ENCODE measurements around the gene PPM1H. TPM values are rescaled to one million over a fixed set of nuclear protein-coding genes. Genes with fewer than 3 reads are reported as not detected.

PPM1H gene
- total RNA-seq, 1 experiment from 2014 or later = 0.04 TPM

- Histone ChIP-seq H3K4me1 (ENCODE audit: insufficient read depth, low read length, poor library complexity, severe bottlenecking) (no peaks in the 10 kb centered on the region), H3K36me3 (ENCODE audit: insufficient read depth, low read length, poor library complexity, severe bottlenecking) (no peaks in the 10 kb centered on the region), H3K27me3 (replicated peaks; ENCODE audit: insufficient read depth, low read depth, low read length, poor library complexity) (no peaks in the 10 kb centered on the region), H3K4me3 (ENCODE audit: low read depth, low read length, poor library complexity, severe bottlenecking) (no peak overlapping the region), H3K9me3 (ENCODE audit: low read depth, low read length, poor library complexity, severe bottlenecking) (no peaks in the 10 kb centered on the region), H3K27ac (ENCODE audit: low read depth, low read length, poor library complexity, severe bottlenecking) (no peak overlapping the region)
- intact Hi-C loops (cut with micrococcal nuclease; ENCODE audit: unreplicated experiment) = no loop called here
- DNase-seq (ENCODE audit: low spot score) = no peak
- ChIA-PET POLR2A (ENCODE audit: low non-redundant PET) (no interaction called here), CTCF (interaction anchor here (0.5 kb wide), 1 partner anchor 76 kb away, joined by 7 read pairs; no protein-coding TSS in a partner anchor)
- BruUV-seq (replicated peaks) = no TSS peak
- TF ChIP-seq CTCF (conservative IDR thresholded peaks at IDR 0.05; ENCODE audit: low read depth, low read length) = no peak
- TF ChIP-seq EZH2 (IDR thresholded peaks at IDR 0.05; ENCODE audit: borderline replicate concordance, low read depth, low read length, poor library complexity, severe bottlenecking) = no peak
Observed at GRCh38 chr12:62808166-62808879, 126.6 kb downstream of the PPM1H start.

GRCh38 chr12:62806893-62807292, 128.1 kb downstream of the PPM1H start:
- no peak for TF ChIP-seq EZH2 (IDR thresholded peaks at IDR 0.05; ENCODE audit: borderline replicate concordance, low read depth, low read length, poor library complexity, severe bottlenecking)
- no peak for TF ChIP-seq CTCF (conservative IDR thresholded peaks at IDR 0.05; ENCODE audit: low read depth, low read length)
- Histone ChIP-seq H3K27ac (ENCODE audit: low read depth, low read length, poor library complexity, severe bottlenecking) (no peak overlapping the region), H3K4me3 (ENCODE audit: low read depth, low read length, poor library complexity, severe bottlenecking) (no peak overlapping the region), H3K27me3 (replicated peaks; ENCODE audit: insufficient read depth, low read depth, low read length, poor library complexity) (no peaks in the 10 kb centered on the region), H3K36me3 (ENCODE audit: insufficient read depth, low read length, poor library complexity, severe bottlenecking) (no peaks in the 10 kb centered on the region), H3K9me3 (ENCODE audit: low read depth, low read length, poor library complexity, severe bottlenecking) (no peaks in the 10 kb centered on the region), H3K4me1 (ENCODE audit: insufficient read depth, low read length, poor library complexity, severe bottlenecking) (no peaks in the 10 kb centered on the region)
- no TSS peak for BruUV-seq (replicated peaks)
- POLR2A ChIA-PET (ENCODE audit: low non-redundant PET) = no interaction called here
- DNase-seq (ENCODE audit: low spot score) = no peak
- intact Hi-C loops (cut with micrococcal nuclease; ENCODE audit: unreplicated experiment) = no loop called here
- CTCF ChIA-PET = no interaction called here

- no peaks in the 10 kb centered on the region for H3K36me3 ChIP-seq (ENCODE audit: insufficient read depth, low read length, poor library complexity, severe bottlenecking)
- no peak overlapping the region for H3K27ac ChIP-seq (ENCODE audit: low read depth, low read length, poor library complexity, severe bottlenecking)
- H3K27me3 ChIP-seq (replicated peaks; ENCODE audit: insufficient read depth, low read depth, low read length, poor library complexity) = no peaks in the 10 kb centered on the region
- intact Hi-C loops (cut with micrococcal nuclease; ENCODE audit: unreplicated experiment) = no loop called here
- no peaks in the 10 kb centered on the region for H3K4me1 ChIP-seq (ENCODE audit: insufficient read depth, low read length, poor library complexity, severe bottlenecking)
- TF ChIP-seq EZH2 (IDR thresholded peaks at IDR 0.05; ENCODE audit: borderline replicate concordance, low read depth, low read length, poor library complexity, severe bottlenecking) = no peak
- TF ChIP-seq CTCF (conservative IDR thresholded peaks at IDR 0.05; ENCODE audit: low read depth, low read length) = no peak
- ChIA-PET CTCF (interaction anchor here (0.6 kb wide), 1 partner anchor 12 kb away, joined by 3 read pairs; no protein-coding TSS in a partner anchor), POLR2A (ENCODE audit: low non-redundant PET) (no interaction called here)
- no peak for DNase-seq (ENCODE audit: low spot score)
- H3K4me3 ChIP-seq (ENCODE audit: low read depth, low read length, poor library complexity, severe bottlenecking) = no peak overlapping the region
- no TSS peak for BruUV-seq (replicated peaks)
- H3K9me3 ChIP-seq (ENCODE audit: low read depth, low read length, poor library complexity, severe bottlenecking) = no peaks in the 10 kb centered on the region
Observed at GRCh38 chr12:62806244-62806836, 128.6 kb downstream of the PPM1H start.

All from A673 (cell line).